Endothelial cell of umbilical vein (primary cell): ENCODE measurements around the gene CNPY3. TPM values are rescaled to one million over a fixed set of nuclear protein-coding genes. Genes with fewer than 3 reads are reported as not detected.

Experiments used
- BruUV-seq: library from RNA; stranded (reverse); fragments of 400-500 nt; replicated peaks from 2 replicates; lab custom pipeline; 2021; lab: Mats Ljungman, UMichigan
- CTCF ChIA-PET: fragments of 300-600, 350-600 bp; sonication (Branson Sonifier 250); formaldehyde crosslinking; loops from one replicate; lab custom pipeline; 2021; ENCODE audit warnings: antibody characterized with exemption, inconsistent platforms; lab: Charles Lee
- POLR2A ChIA-PET: fragments of 300-600, 350-600 bp; sonication (Branson Sonifier 250); formaldehyde crosslinking; loops from one replicate; lab custom pipeline; 2021; ENCODE audit warnings: antibody characterized with exemption, inconsistent platforms; lab: Charles Lee
- DNase-seq: peaks from one replicate; pipeline ENCODE4 v3.0.0-alpha.2; 2011; ENCODE audit warnings: low read depth, low spot score
- FAIRE-seq: peaks from 2 replicates; lab custom pipeline; 2011; peaks lifted over from hg19 to GRCh38; lab: Jason Lieb, UNC
- H2AFZ ChIP-seq: 2 replicates; pipeline ENCODE4 v1.6.0; 2012; ENCODE audit warnings: low read depth, low read length, control low read depth, inconsistent platforms
- H3K27ac ChIP-seq: 2 replicates; pipeline ENCODE4 v1.5.1; 2011; ENCODE audit warnings: low read depth, mild to moderate bottlenecking, control low read depth, low read length, moderate library complexity; ENCODE audit not compliant: insufficient read depth
- H3K27me3 ChIP-seq, 2 experiments: 2 replicates each; pipeline versions ENCODE4 v1.6.0 to v1.6.1; 2011; ENCODE audit warnings: low read length in 2 of 2, mixed read lengths in 1 of 2; ENCODE audit not compliant: control insufficient read depth in 2 of 2, insufficient read depth in 2 of 2
- H3K36me3 ChIP-seq, 2 experiments: 2 replicates in 1 of 2; 3 replicates in 1 of 2; pipeline ENCODE4 v1.5.1; 2011; ENCODE audit warnings: low read length in 2 of 2, mild to moderate bottlenecking in 1 of 2, moderate library complexity in 1 of 2; ENCODE audit not compliant: control insufficient read depth in 2 of 2, insufficient read depth in 2 of 2; ENCODE audit errors: extremely low read depth in 1 of 2
- H3K4me1 ChIP-seq: 3 replicates; pipeline ENCODE4 v1.5.1; 2011; ENCODE audit warnings: mild to moderate bottlenecking, low read length; ENCODE audit not compliant: control insufficient read depth, insufficient read depth; ENCODE audit errors: extremely low read depth
- H3K4me2 ChIP-seq: 2 replicates; pipeline ENCODE4 v1.6.1; 2011; ENCODE audit warnings: low read length, control low read depth, mixed read lengths; ENCODE audit not compliant: insufficient read depth
- H3K4me3 ChIP-seq, 3 experiments: fragments of 200-600 bp in 1 of 3; sonication (generic), shearing (Covaris generic) in 1 of 3; replicated peaks in 1 of 3; 2 replicates each; pipeline ENCODE4 v1.5.1; 2011 to 2016; ENCODE audit warnings: control low read depth in 3 of 3, low read length in 3 of 3, mild to moderate bottlenecking in 2 of 3, inconsistent platforms in 1 of 3, low read depth in 1 of 3, moderate library complexity in 1 of 3; ENCODE audit not compliant: insufficient read depth in 1 of 3
- H3K79me2 ChIP-seq: 2 replicates; pipeline ENCODE4 v1.6.0; 2012; ENCODE audit warnings: low read length, inconsistent platforms; ENCODE audit not compliant: control insufficient read depth, insufficient read depth
- H3K9ac ChIP-seq: replicated peaks from 2 replicates; pipeline ENCODE3; 2011; ENCODE audit warnings: low read length, control low read depth; ENCODE audit not compliant: insufficient read depth; ENCODE audit errors: extremely low read depth
- H3K9me1 ChIP-seq: replicated peaks from 3 replicates; pipeline ENCODE4 v1.6.0; 2011; ENCODE audit warnings: mild to moderate bottlenecking, low read length; ENCODE audit not compliant: control insufficient read depth, insufficient read depth; ENCODE audit errors: extremely low read depth
- H3K9me3 ChIP-seq: replicated peaks from 2 replicates; pipeline ENCODE4 v1.5.1; 2012; ENCODE audit warnings: low read length, inconsistent platforms; ENCODE audit not compliant: control insufficient read depth, insufficient read depth
- H4K20me1 ChIP-seq: replicated peaks from 2 replicates; pipeline ENCODE3; 2011; ENCODE audit warnings: mild to moderate bottlenecking, low read length; ENCODE audit not compliant: control insufficient read depth, insufficient read depth; ENCODE audit errors: extremely low read depth
- CTCF ChIP-seq, 2 donors: IDR thresholded peaks; 1 replicate in 1 of 2; 2 replicates in 1 of 2; pipeline ENCODE4 v1.5.1; 2011; ENCODE audit warnings: low read length in 2 of 2, mild to moderate bottlenecking in 2 of 2, moderate library complexity in 2 of 2, control low read depth in 1 of 2, inconsistent platforms in 1 of 2, low read depth in 1 of 2; ENCODE audit not compliant: insufficient read depth in 1 of 2; ENCODE audit errors: extremely low read depth in 1 of 2
- EZH2 ChIP-seq: IDR thresholded peaks from 2 replicates; pipeline ENCODE4 v1.6.1; 2012; ENCODE audit warnings: borderline replicate concordance, low read depth, mild to moderate bottlenecking, moderate library complexity, low read length, inconsistent platforms; ENCODE audit not compliant: severe bottlenecking
- FOS ChIP-seq: IDR thresholded peaks from 2 replicates; pipeline ENCODE4 v1.6.1; 2011; ENCODE audit warnings: mild to moderate bottlenecking, low read length, moderate library complexity, borderline replicate concordance; ENCODE audit not compliant: insufficient read depth
- GATA2 ChIP-seq: IDR thresholded peaks from 2 replicates; pipeline ENCODE4 v1.7.0; 2011; ENCODE audit warnings: low read depth, mild to moderate bottlenecking, moderate library complexity, mixed read lengths, low read length; ENCODE audit not compliant: insufficient read length, insufficient read depth
- JUN ChIP-seq: IDR thresholded peaks from 2 replicates; pipeline ENCODE4 v1.6.1; 2011; ENCODE audit warnings: borderline replicate concordance, low read depth; ENCODE audit not compliant: insufficient read length, insufficient read depth
- MAX ChIP-seq: IDR thresholded peaks from 2 replicates; pipeline ENCODE4 v1.6.1; 2011; ENCODE audit not compliant: insufficient read depth, insufficient read length
- MYC ChIP-seq: IDR thresholded peaks from one replicate; pipeline ENCODE4 v1.6.1; 2011; ENCODE audit warnings: mild to moderate bottlenecking, low read depth, low read length
- POLR2A ChIP-seq: IDR thresholded peaks from 2 replicates; pipeline ENCODE4 v1.6.1; 2012; ENCODE audit warnings: low read depth, mild to moderate bottlenecking, control low read depth, low read length
- POLR2AphosphoS5 ChIP-seq: IDR thresholded peaks from 2 replicates; pipeline ENCODE4 v1.6.1; 2012; ENCODE audit warnings: low read depth, mild to moderate bottlenecking, control low read depth, low read length, moderate library complexity; ENCODE audit not compliant: insufficient read depth
- dilution Hi-C: fragments of 300-500 bp; cut with MboI; formaldehyde crosslinking; loops from one replicate; pipeline ENCODE4 v1.15.0; 2019; ENCODE audit warnings: low sequenced_read_pairs; ENCODE audit not compliant: extremely low pct_ligation_motif_present
- intact Hi-C: fragments of 100-400 bp; cut with micrococcal nuclease; formaldehyde crosslinking; loops from one replicate; pipeline ENCODE4 v1.10.0; 2022
- polyA plus RNA-seq, 4 experiments: library from polyadenylated mRNA; depleted of rRNA in 3 of 4; stranded (reverse) in 3 of 4; unstranded in 1 of 4; fragments of >200 nt; gene quantifications; 2 replicates each; pipeline versions ENCODE4 v1.2.1 to v1.2.3, GENCODE V29; 2011 to 2012; ENCODE audit warnings: missing spikeins in 1 of 4
- total RNA-seq: library from RNA; stranded (reverse); gene quantifications from 2 replicates; pipeline ENCODE4 v1.2.3, GENCODE V29; 2021

Gene CNPY3
- total and polyA plus RNA-seq, 2 donors (not counting 3 experiments of a cell fraction or from before 2014, with no cell fraction given) = 40.8 to 53.1 TPM

DNA sequence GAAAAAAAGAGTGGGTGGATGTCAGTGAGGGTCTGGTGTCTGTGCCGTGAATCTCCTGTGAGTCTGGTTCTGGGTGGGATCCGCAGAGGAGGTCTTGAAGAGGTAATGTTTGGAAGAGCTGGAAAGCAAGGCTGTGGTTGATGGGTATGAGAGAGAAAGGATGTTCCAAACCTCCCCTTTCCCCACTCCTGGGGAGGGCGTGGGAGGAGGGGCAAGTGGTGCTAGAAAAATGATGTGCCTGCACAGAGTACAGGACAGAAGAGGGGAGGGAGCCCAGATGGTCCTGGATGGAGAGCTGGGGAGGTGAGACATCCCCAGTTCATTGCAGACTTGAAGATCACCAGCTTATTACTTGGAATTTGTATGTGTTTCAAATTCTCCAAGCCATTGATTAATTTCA is 3.1 kb downstream of the CNPY3 start:
- CTCF ChIA-PET = no interaction called here
- peaks cover 2 to 17% of the 10 kb centered on the region in 2 experiments for H3K36me3 ChIP-seq
- intact Hi-C loops (no loop called here), dilution Hi-C loops (no loop called here)
- peaks cover 35% of the 10 kb centered on the region for H3K79me2 ChIP-seq
- H3K9ac ChIP-seq = no peak overlapping the region
- no peaks in the 10 kb centered on the region for H4K20me1 ChIP-seq
- no peaks in the 10 kb centered on the region for H3K9me1 ChIP-seq
- POLR2A ChIA-PET = no interaction called here
- no peaks in the 10 kb centered on the region for H3K9me3 ChIP-seq
- H2AFZ ChIP-seq = no peak overlapping the region
- no peak overlapping the region for H3K4me3 ChIP-seq
- FAIRE-seq = no peak
- H3K27me3 ChIP-seq = no peaks in the 10 kb centered on the region
- no peak overlapping the region for H3K4me2 ChIP-seq
- no peak for DNase-seq
- BruUV-seq = no TSS peak
- peaks cover 26% of the 10 kb centered on the region for H3K4me1 ChIP-seq
- TF ChIP-seq MAX (no peak), GATA2 (no peak), POLR2AphosphoS5 (no peak), EZH2 (no peak), CTCF (IDR thresholded peaks at IDR 0.05; ENCODE audit: extremely low read depth in 1 of 2, insufficient read depth in 1 of 2, low read depth in 1 of 2, low read length in 2 of 2) (no peak)
- no peak overlapping the region for H3K27ac ChIP-seq

- Histone ChIP-seq H3K9ac (no peak overlapping the region), H3K4me1 (peaks cover 26% of the 10 kb centered on the region), H3K36me3 (peaks cover 2 to 24% of the 10 kb centered on the region in 2 experiments), H3K4me2 (no peak overlapping the region), H3K27ac (no peak overlapping the region), H3K79me2 (peaks cover 35% of the 10 kb centered on the region), H3K9me3 (no peaks in the 10 kb centered on the region), H4K20me1 (no peaks in the 10 kb centered on the region), H3K27me3 (no peaks in the 10 kb centered on the region), H3K4me3 (no peak overlapping the region), H3K9me1 (no peaks in the 10 kb centered on the region), H2AFZ (no peak overlapping the region)
- BruUV-seq = no TSS peak
- dilution Hi-C loops (no loop called here), intact Hi-C loops (no loop called here)
- no peak for TF ChIP-seq JUN
- no peak for TF ChIP-seq MAX
- TF ChIP-seq EZH2 = no peak
- no peak for TF ChIP-seq FOS
- no peak for TF ChIP-seq MYC
- no peak for TF ChIP-seq POLR2AphosphoS5
- no peak for TF ChIP-seq POLR2A
- no peak for TF ChIP-seq CTCF (IDR thresholded peaks at IDR 0.05; ENCODE audit: extremely low read depth in 1 of 2, insufficient read depth in 1 of 2, low read depth in 1 of 2, low read length in 2 of 2)
- no peak for TF ChIP-seq GATA2
- no peak for FAIRE-seq
- DNase-seq = no peak
- CTCF ChIA-PET = no interaction called here
- POLR2A ChIA-PET = no interaction called here
Measured at GRCh38 chr6:42933205-42933604, 3.9 kb downstream of the CNPY3 start.
